Rectal smooth muscle tissue (tissue), 1 donor: ENCODE measurements around the gene ANKRD13A.

Experiments
- H3K27ac ChIP-seq: one replicate; pipeline ENCODE4 v1.7.0; 2013; ENCODE audit warnings: low read depth, low read length, inconsistent platforms
- H3K27me3 ChIP-seq: one replicate; pipeline ENCODE4 v1.7.0; 2013; ENCODE audit warnings: low read length; ENCODE audit not compliant: control insufficient read depth, insufficient read depth
- H3K36me3 ChIP-seq: one replicate; pipeline ENCODE4 v1.7.0; 2013; ENCODE audit warnings: low read length; ENCODE audit not compliant: control insufficient read depth, insufficient read depth
- H3K4me1 ChIP-seq: one replicate; pipeline ENCODE4 v1.7.0; 2013; ENCODE audit warnings: low read length; ENCODE audit not compliant: control insufficient read depth, insufficient read depth
- H3K4me3 ChIP-seq: one replicate; pipeline ENCODE4 v1.7.0; 2013; ENCODE audit warnings: low read length
- H3K9ac ChIP-seq: one replicate; pipeline ENCODE4 v1.7.0; 2013; ENCODE audit warnings: low read length

The ANKRD13A gene

GRCh38 chr12:110015132-110015531 lies 15.9 kb downstream of the ANKRD13A start:
- Histone ChIP-seq H3K9ac (no peak overlapping the region), H3K4me1 (no peaks in the 10 kb centered on the region), H3K4me3 (no peak overlapping the region), H3K27ac (no peak overlapping the region), H3K27me3 (no peaks in the 10 kb centered on the region), H3K36me3 (peaks cover 21% of the 10 kb centered on the region)

GRCh38 chr12:110020956-110021355 lies 21.7 kb downstream of the ANKRD13A start:
- Histone ChIP-seq H3K4me1 (peaks cover 6% of the 10 kb centered on the region), H3K36me3 (peaks cover 14% of the 10 kb centered on the region), H3K27me3 (no peaks in the 10 kb centered on the region), H3K9ac (no peak overlapping the region), H3K4me3 (no peak overlapping the region), H3K27ac (no peak overlapping the region)

GRCh38 chr12:110023059-110023980 lies 24.1 kb downstream of the ANKRD13A start:
- Histone ChIP-seq H3K27me3 (no peaks in the 10 kb centered on the region), H3K36me3 (peaks cover 21% of the 10 kb centered on the region), H3K4me3 (no peak overlapping the region), H3K9ac (no peak overlapping the region), H3K4me1 (peaks cover 6% of the 10 kb centered on the region), H3K27ac (no peak overlapping the region)

GRCh38 chr12:110024051-110024450 lies 24.8 kb downstream of the ANKRD13A start:
- peaks cover 6% of the 10 kb centered on the region for H3K4me1 ChIP-seq
- no peaks in the 10 kb centered on the region for H3K27me3 ChIP-seq
- no peak overlapping the region for H3K9ac ChIP-seq
- H3K4me3 ChIP-seq = no peak overlapping the region
- H3K36me3 ChIP-seq = peaks cover 20% of the 10 kb centered on the region
- H3K27ac ChIP-seq = no peak overlapping the region

GRCh38 chr12:110028323-110028722 lies 29.1 kb downstream of the ANKRD13A start:
- Histone ChIP-seq H3K9ac (no peak overlapping the region), H3K4me3 (no peak overlapping the region), H3K4me1 (peaks cover 3% of the 10 kb centered on the region), H3K36me3 (peaks cover 21% of the 10 kb centered on the region), H3K27me3 (no peaks in the 10 kb centered on the region), H3K27ac (no peak overlapping the region)

- peaks cover 27% of the 10 kb centered on the region for H3K36me3 ChIP-seq
- H3K27me3 ChIP-seq = no peaks in the 10 kb centered on the region
- H3K4me3 ChIP-seq = no peak overlapping the region
- H3K9ac ChIP-seq = no peak overlapping the region
- H3K27ac ChIP-seq = no peak overlapping the region
- no peaks in the 10 kb centered on the region for H3K4me1 ChIP-seq
Observed at GRCh38 chr12:110029290-110029815, 30.1 kb downstream of the ANKRD13A start.

- Histone ChIP-seq H3K4me3 (no peak overlapping the region), H3K9ac (no peak overlapping the region), H3K4me1 (peaks cover 4% of the 10 kb centered on the region), H3K27me3 (no peaks in the 10 kb centered on the region), H3K27ac (no peak overlapping the region), H3K36me3 (peaks cover 25% of the 10 kb centered on the region)
Observed at GRCh38 chr12:110033888-110034287, 34.7 kb downstream of the ANKRD13A start.

GRCh38 chr12:110035534-110036104 lies 36.4 kb downstream of the ANKRD13A start:
- no peak overlapping the region for H3K9ac ChIP-seq
- H3K4me3 ChIP-seq = no peak overlapping the region
- peaks cover 10% of the 10 kb centered on the region for H3K4me1 ChIP-seq
- no peak overlapping the region for H3K27ac ChIP-seq
- H3K27me3 ChIP-seq = no peaks in the 10 kb centered on the region
- peaks cover 21% of the 10 kb centered on the region for H3K36me3 ChIP-seq

GRCh38 chr12:110037315-110037714 lies 38.1 kb downstream of the ANKRD13A start:
- Histone ChIP-seq H3K27ac (no peak overlapping the region), H3K4me3 (no peak overlapping the region), H3K27me3 (no peaks in the 10 kb centered on the region), H3K9ac (no peak overlapping the region), H3K36me3 (peaks cover 19% of the 10 kb centered on the region), H3K4me1 (peaks cover 10% of the 10 kb centered on the region)

GRCh38 chr12:110038741-110039084 lies 39.5 kb downstream of the ANKRD13A start:
- Histone ChIP-seq H3K4me1 (peaks cover 10% of the 10 kb centered on the region), H3K9ac (no peak overlapping the region), H3K27ac (peak overlapping the region; percentile 52), H3K27me3 (no peaks in the 10 kb centered on the region), H3K36me3 (peaks cover 17% of the 10 kb centered on the region), H3K4me3 (peak overlapping the region; percentile 5)

- Histone ChIP-seq H3K4me3 (peak overlapping the region; percentile 5), H3K36me3 (peaks cover 12% of the 10 kb centered on the region), H3K9ac (no peak overlapping the region), H3K4me1 (peaks cover 10% of the 10 kb centered on the region), H3K27ac (peak overlapping the region; percentile 52), H3K27me3 (no peaks in the 10 kb centered on the region)
Observed at GRCh38 chr12:110039085-110039807, 40.0 kb downstream of the ANKRD13A start.

- Histone ChIP-seq H3K36me3 (peaks cover 6% of the 10 kb centered on the region), H3K4me3 (no peak overlapping the region), H3K4me1 (peaks cover 10% of the 10 kb centered on the region), H3K27ac (no peak overlapping the region), H3K27me3 (no peaks in the 10 kb centered on the region), H3K9ac (no peak overlapping the region)
Observed at GRCh38 chr12:110042264-110042663, 43.0 kb downstream of the ANKRD13A start.
